Mucosa of descending colon (tissue), 3 donors: Measurements from ENCODE around the gene SDK1. TPM values are rescaled to one million over a fixed set of nuclear protein-coding genes. Genes with fewer than 3 reads are reported as not detected.

Source experiments
- ATAC-seq: fragments of 200-7000 bp; cut with Tn5 transposase; one replicate; pipeline ENCODE4 v1.9.1; 2020; ENCODE audit warnings: mild to moderate bottlenecking, moderate library complexity
- DNase-seq, 3 donors: peaks; one replicate each; pipeline ENCODE4 v3.0.0-alpha.2; 2020
- H3K36me3 ChIP-seq: fragments of 200-600 bp; one replicate; pipeline ENCODE4 v1.8.0; 2021; ENCODE audit warnings: low read depth, mild to moderate bottlenecking
- H3K4me1 ChIP-seq: fragments of 200-600 bp; one replicate; pipeline ENCODE4 v1.8.0; 2021; ENCODE audit warnings: low read depth, mild to moderate bottlenecking
- H3K4me3 ChIP-seq: fragments of 200-600 bp; one replicate; pipeline ENCODE4 v1.8.0; 2021; ENCODE audit warnings: mild to moderate bottlenecking
- H3K9me3 ChIP-seq: fragments of 200-600 bp; one replicate; pipeline ENCODE4 v1.8.0; 2021; ENCODE audit warnings: mild to moderate bottlenecking
- intact Hi-C, 2 donors: fragments of 100-400 bp; cut with DNase I in 1 of 2; cut with micrococcal nuclease in 1 of 2; formaldehyde crosslinking; loops; one replicate each; pipeline versions ENCODE4 v1.11.0 to v1.11.1; 2022; cut with DNase I, micrococcal nuclease
- total RNA-seq, 3 donors: library from RNA; stranded (reverse); fragmentation: NEBNext Ultra II Directional in 2 of 3; extraction: Animal tissue kit (Norgen Biotek cat#: 25700) in 2 of 3; gene quantifications; one replicate each; pipeline versions ENCODE4 v1.2.1 to v1.2.4, GENCODE V29; 2021 to 2023
- TF ChIP-seq, protein P1 (sequence below): fragments of 200-600 bp; IDR thresholded peaks from one replicate; pipeline ENCODE4 v1.8.0; 2022; ENCODE audit warnings: antibody characterized with exemption, mild to moderate bottlenecking
- donor health status: DM: no; HTN: no; CAD: no; lungs with moderate emphysema.
- donor health status: DM: no; HTN: no; CAD: no.
- donor health status: DM: no; HTN: yes; CAD: no.

SDK1 gene
- total RNA-seq, 3 donors from 2014 or later, result 2.7 to 20.2 (median 4.2) TPM

DNA sequence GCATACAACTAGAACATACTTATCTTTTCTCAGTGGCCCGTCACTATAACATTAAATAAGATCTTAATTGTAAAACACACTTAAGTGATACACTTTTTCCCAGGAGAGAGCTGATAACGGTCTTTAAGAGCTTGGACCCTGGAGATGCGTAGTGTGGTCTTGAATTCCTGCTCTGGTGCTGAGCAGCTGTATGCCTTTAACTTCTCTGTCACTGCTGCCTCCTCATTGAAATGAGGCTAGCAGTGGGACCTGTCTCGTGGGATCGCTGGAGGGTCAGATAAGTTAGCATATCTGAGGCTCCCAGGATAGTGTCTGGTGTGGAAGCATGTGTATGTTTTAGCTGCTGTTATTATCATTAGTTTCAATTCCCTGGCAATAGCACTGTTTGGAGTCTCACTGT is 194.9 kb downstream of the SDK1 start:
- intact Hi-C loops, result no loop called here
- DNase-seq (no peak), ATAC-seq (no peak)
- peaks cover 7% of the 10 kb centered on the region for H3K9me3 ChIP-seq
- H3K4me3 ChIP-seq, result no peak overlapping the region
- H3K4me1 ChIP-seq, result no peaks in the 10 kb centered on the region
- H3K36me3 ChIP-seq, result no peaks in the 10 kb centered on the region
- TF ChIP-seq, protein P1, sequence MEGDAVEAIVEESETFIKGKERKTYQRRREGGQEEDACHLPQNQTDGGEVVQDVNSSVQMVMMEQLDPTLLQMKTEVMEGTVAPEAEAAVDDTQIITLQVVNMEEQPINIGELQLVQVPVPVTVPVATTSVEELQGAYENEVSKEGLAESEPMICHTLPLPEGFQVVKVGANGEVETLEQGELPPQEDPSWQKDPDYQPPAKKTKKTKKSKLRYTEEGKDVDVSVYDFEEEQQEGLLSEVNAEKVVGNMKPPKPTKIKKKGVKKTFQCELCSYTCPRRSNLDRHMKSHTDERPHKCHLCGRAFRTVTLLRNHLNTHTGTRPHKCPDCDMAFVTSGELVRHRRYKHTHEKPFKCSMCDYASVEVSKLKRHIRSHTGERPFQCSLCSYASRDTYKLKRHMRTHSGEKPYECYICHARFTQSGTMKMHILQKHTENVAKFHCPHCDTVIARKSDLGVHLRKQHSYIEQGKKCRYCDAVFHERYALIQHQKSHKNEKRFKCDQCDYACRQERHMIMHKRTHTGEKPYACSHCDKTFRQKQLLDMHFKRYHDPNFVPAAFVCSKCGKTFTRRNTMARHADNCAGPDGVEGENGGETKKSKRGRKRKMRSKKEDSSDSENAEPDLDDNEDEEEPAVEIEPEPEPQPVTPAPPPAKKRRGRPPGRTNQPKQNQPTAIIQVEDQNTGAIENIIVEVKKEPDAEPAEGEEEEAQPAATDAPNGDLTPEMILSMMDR, result no peak

DNA sequence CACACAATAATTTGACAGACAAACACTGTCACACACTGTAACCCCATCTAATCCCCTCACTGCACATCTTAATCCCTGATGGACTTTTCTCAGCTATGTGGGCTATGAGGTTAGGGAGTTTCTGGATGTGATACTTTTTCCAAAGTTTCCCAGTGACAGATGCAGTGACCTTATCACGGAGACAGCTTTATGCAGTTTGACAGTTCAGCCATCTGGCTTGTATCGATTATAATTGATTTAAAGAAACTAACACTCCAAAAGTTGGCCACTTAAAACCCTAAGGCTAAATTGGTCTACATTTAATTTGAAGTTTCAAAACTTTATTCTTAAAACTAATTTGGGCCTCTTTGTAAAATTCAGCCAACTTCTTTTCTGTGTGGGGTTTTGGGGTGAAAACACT is 196.7 kb downstream of the SDK1 start:
- Histone ChIP-seq H3K9me3 (peaks cover 7% of the 10 kb centered on the region), H3K4me1 (no peaks in the 10 kb centered on the region), H3K4me3 (no peak overlapping the region), H3K36me3 (no peaks in the 10 kb centered on the region)
- intact Hi-C loops, result no loop called here
- TF ChIP-seq, protein P1, result no peak
- ATAC-seq, result no peak
- DNase-seq, result no peak

DNA sequence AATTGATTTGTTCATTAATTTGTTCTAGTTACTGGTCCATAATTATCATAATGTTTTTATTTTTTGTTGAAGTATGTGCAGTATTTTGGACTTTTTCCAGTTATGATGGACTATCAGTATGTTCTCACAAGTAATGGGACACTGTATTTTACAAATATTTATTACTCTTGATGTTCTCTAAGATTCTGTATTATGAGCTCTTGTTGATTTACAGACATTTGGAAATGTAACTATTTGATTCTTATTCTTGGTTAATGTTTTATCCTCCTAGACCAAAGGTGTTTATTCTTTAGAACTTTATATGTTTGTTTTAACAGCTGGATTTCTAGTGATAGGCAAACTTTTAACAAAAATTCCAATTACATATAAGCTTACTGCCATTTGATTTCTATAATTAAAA is 200.6 kb downstream of the SDK1 start:
- intact Hi-C loops, result no loop called here
- Histone ChIP-seq H3K9me3 (peaks cover 11% of the 10 kb centered on the region), H3K4me3 (no peak overlapping the region), H3K36me3 (no peaks in the 10 kb centered on the region), H3K4me1 (no peaks in the 10 kb centered on the region)
- DNase-seq, result no peak
- TF ChIP-seq, protein P1, result no peak
- no peak for ATAC-seq

DNA sequence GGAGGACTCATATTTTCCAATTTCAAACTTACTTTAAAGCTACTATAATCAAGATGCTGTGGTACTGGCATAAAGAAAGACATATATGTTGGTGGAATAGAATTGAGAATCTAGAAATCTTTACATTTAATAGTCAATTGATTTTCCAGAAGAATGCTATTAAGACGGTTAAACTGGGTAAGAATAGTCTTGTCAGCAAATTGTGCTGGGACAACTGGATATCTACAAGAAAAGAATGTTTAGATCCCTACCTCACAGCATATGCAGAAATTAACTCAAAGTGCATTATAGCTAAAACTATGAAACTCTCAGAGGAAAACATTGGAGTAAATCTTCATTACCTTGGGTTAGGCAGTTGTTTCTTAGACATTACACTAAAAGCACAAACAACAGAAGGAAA is 203.3 kb downstream of the SDK1 start:
- TF ChIP-seq, protein P1, result no peak
- H3K9me3 ChIP-seq, result peaks cover 11% of the 10 kb centered on the region
- intact Hi-C loops, result no loop called here
- no peaks in the 10 kb centered on the region for H3K36me3 ChIP-seq
- no peak for DNase-seq
- H3K4me1 ChIP-seq, result no peaks in the 10 kb centered on the region
- no peak overlapping the region for H3K4me3 ChIP-seq
- ATAC-seq, result no peak

DNA sequence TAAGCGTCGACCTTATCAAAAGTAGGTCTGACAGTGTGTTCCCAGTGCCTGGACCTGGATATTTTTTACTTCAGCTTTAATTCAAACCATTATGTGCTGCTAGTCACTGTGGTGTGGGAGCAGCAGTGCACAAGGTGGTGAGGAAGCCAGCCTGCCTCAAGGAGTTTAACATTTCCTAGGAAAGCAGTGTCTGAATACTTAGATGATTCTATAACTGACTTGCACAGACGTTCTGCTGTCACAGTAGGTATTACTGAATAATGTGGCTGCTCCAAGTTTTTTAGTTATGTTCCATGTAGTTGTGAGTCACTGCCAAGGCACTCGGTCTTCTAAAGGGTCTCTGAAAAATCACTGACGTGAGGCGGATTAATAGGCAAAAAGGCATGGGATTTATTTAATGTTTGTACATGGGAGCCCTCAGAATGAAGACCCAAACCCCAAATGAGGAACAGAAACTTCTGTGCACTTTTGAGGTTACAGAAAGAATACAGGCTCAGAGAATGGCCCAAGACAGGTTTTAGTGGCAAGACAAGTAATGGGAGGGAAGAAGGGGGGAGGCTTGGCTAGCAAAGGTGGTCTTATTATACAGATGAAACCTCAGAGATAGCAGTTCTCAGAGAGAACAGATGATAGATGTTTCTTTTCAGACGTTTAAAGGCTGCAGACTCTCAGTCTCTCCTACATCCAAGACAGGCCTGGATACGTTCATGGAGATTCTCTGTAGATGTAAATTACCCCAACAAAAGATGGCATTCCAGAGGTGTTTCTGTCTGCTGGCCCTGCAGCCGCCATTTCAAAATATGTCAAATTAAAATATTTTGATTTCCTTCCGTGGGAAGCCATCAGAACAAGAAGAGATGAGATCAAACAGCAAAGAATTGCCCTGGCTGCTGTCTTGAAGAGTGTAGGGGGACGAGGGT is 209.3 kb downstream of the SDK1 start:
- Histone ChIP-seq H3K4me1 (no peaks in the 10 kb centered on the region), H3K4me3 (no peak overlapping the region), H3K36me3 (no peaks in the 10 kb centered on the region), H3K9me3 (peaks cover 4% of the 10 kb centered on the region)
- intact Hi-C loops, result no loop called here
- ATAC-seq, result no peak
- no peak for DNase-seq
- TF ChIP-seq, protein P1, result no peak
